Endothelial cell of umbilical vein (primary cell): ENCODE measurements around the gene FGD6. TPM values are rescaled to one million over a fixed set of nuclear protein-coding genes. Genes with fewer than 3 reads are reported as not detected.
"Not testable (repeated sequence)": the region's sequence is repeated elsewhere in the genome, so short reads cannot be mapped to it uniquely, and the experiment has no call there.

Source experiments
- BruUV-seq: library from RNA; stranded (reverse); fragments of 400-500 nt; replicated peaks from 2 replicates; lab custom pipeline; 2021; lab: Mats Ljungman, UMichigan
- CTCF ChIA-PET: fragments of 300-600, 350-600 bp; sonication (Branson Sonifier 250); formaldehyde crosslinking; loops from one replicate; lab custom pipeline; 2021; ENCODE audit warnings: antibody characterized with exemption, inconsistent platforms; lab: Charles Lee
- POLR2A ChIA-PET: fragments of 300-600, 350-600 bp; sonication (Branson Sonifier 250); formaldehyde crosslinking; loops from one replicate; lab custom pipeline; 2021; ENCODE audit warnings: antibody characterized with exemption, inconsistent platforms; lab: Charles Lee
- DNase-seq: peaks from one replicate; pipeline ENCODE4 v3.0.0-alpha.2; 2011; ENCODE audit warnings: low read depth, low spot score
- FAIRE-seq: peaks from 2 replicates; lab custom pipeline; 2011; peaks lifted over from hg19 to GRCh38; lab: Jason Lieb, UNC
- H2AFZ ChIP-seq: 2 replicates; pipeline ENCODE4 v1.6.0; 2012; ENCODE audit warnings: low read depth, low read length, control low read depth, inconsistent platforms
- H3K27ac ChIP-seq: 2 replicates; pipeline ENCODE4 v1.5.1; 2011; ENCODE audit warnings: low read depth, mild to moderate bottlenecking, control low read depth, low read length, moderate library complexity; ENCODE audit not compliant: insufficient read depth
- H3K27me3 ChIP-seq, 2 experiments: 2 replicates each; pipeline versions ENCODE4 v1.6.0 to v1.6.1; 2011; ENCODE audit warnings: low read length in 2 of 2, mixed read lengths in 1 of 2; ENCODE audit not compliant: control insufficient read depth in 2 of 2, insufficient read depth in 2 of 2
- H3K36me3 ChIP-seq, 2 experiments: 2 replicates in 1 of 2; 3 replicates in 1 of 2; pipeline ENCODE4 v1.5.1; 2011; ENCODE audit warnings: low read length in 2 of 2, mild to moderate bottlenecking in 1 of 2, moderate library complexity in 1 of 2; ENCODE audit not compliant: control insufficient read depth in 2 of 2, insufficient read depth in 2 of 2; ENCODE audit errors: extremely low read depth in 1 of 2
- H3K4me1 ChIP-seq: 3 replicates; pipeline ENCODE4 v1.5.1; 2011; ENCODE audit warnings: mild to moderate bottlenecking, low read length; ENCODE audit not compliant: control insufficient read depth, insufficient read depth; ENCODE audit errors: extremely low read depth
- H3K4me2 ChIP-seq: 2 replicates; pipeline ENCODE4 v1.6.1; 2011; ENCODE audit warnings: low read length, control low read depth, mixed read lengths; ENCODE audit not compliant: insufficient read depth
- H3K4me3 ChIP-seq, 3 experiments: fragments of 200-600 bp in 1 of 3; sonication (generic), shearing (Covaris generic) in 1 of 3; replicated peaks in 1 of 3; 2 replicates each; pipeline ENCODE4 v1.5.1; 2011 to 2016; ENCODE audit warnings: control low read depth in 3 of 3, low read length in 3 of 3, mild to moderate bottlenecking in 2 of 3, inconsistent platforms in 1 of 3, low read depth in 1 of 3, moderate library complexity in 1 of 3; ENCODE audit not compliant: insufficient read depth in 1 of 3
- H3K79me2 ChIP-seq: 2 replicates; pipeline ENCODE4 v1.6.0; 2012; ENCODE audit warnings: low read length, inconsistent platforms; ENCODE audit not compliant: control insufficient read depth, insufficient read depth
- H3K9ac ChIP-seq: replicated peaks from 2 replicates; pipeline ENCODE3; 2011; ENCODE audit warnings: low read length, control low read depth; ENCODE audit not compliant: insufficient read depth; ENCODE audit errors: extremely low read depth
- H3K9me1 ChIP-seq: replicated peaks from 3 replicates; pipeline ENCODE4 v1.6.0; 2011; ENCODE audit warnings: mild to moderate bottlenecking, low read length; ENCODE audit not compliant: control insufficient read depth, insufficient read depth; ENCODE audit errors: extremely low read depth
- H3K9me3 ChIP-seq: replicated peaks from 2 replicates; pipeline ENCODE4 v1.5.1; 2012; ENCODE audit warnings: low read length, inconsistent platforms; ENCODE audit not compliant: control insufficient read depth, insufficient read depth
- H4K20me1 ChIP-seq: replicated peaks from 2 replicates; pipeline ENCODE3; 2011; ENCODE audit warnings: mild to moderate bottlenecking, low read length; ENCODE audit not compliant: control insufficient read depth, insufficient read depth; ENCODE audit errors: extremely low read depth
- EZH2 ChIP-seq: IDR thresholded peaks from 2 replicates; pipeline ENCODE4 v1.6.1; 2012; ENCODE audit warnings: borderline replicate concordance, low read depth, mild to moderate bottlenecking, moderate library complexity, low read length, inconsistent platforms; ENCODE audit not compliant: severe bottlenecking
- FOS ChIP-seq: IDR thresholded peaks from 2 replicates; pipeline ENCODE4 v1.6.1; 2011; ENCODE audit warnings: mild to moderate bottlenecking, low read length, moderate library complexity, borderline replicate concordance; ENCODE audit not compliant: insufficient read depth
- GATA2 ChIP-seq: IDR thresholded peaks from 2 replicates; pipeline ENCODE4 v1.7.0; 2011; ENCODE audit warnings: low read depth, mild to moderate bottlenecking, moderate library complexity, mixed read lengths, low read length; ENCODE audit not compliant: insufficient read length, insufficient read depth
- JUN ChIP-seq: IDR thresholded peaks from 2 replicates; pipeline ENCODE4 v1.6.1; 2011; ENCODE audit warnings: borderline replicate concordance, low read depth; ENCODE audit not compliant: insufficient read length, insufficient read depth
- MAX ChIP-seq: IDR thresholded peaks from 2 replicates; pipeline ENCODE4 v1.6.1; 2011; ENCODE audit not compliant: insufficient read depth, insufficient read length
- MYC ChIP-seq: IDR thresholded peaks from one replicate; pipeline ENCODE4 v1.6.1; 2011; ENCODE audit warnings: mild to moderate bottlenecking, low read depth, low read length
- POLR2A ChIP-seq: IDR thresholded peaks from 2 replicates; pipeline ENCODE4 v1.6.1; 2012; ENCODE audit warnings: low read depth, mild to moderate bottlenecking, control low read depth, low read length
- POLR2AphosphoS5 ChIP-seq: IDR thresholded peaks from 2 replicates; pipeline ENCODE4 v1.6.1; 2012; ENCODE audit warnings: low read depth, mild to moderate bottlenecking, control low read depth, low read length, moderate library complexity; ENCODE audit not compliant: insufficient read depth
- dilution Hi-C: fragments of 300-500 bp; cut with MboI; formaldehyde crosslinking; loops from one replicate; pipeline ENCODE4 v1.15.0; 2019; ENCODE audit warnings: low sequenced_read_pairs; ENCODE audit not compliant: extremely low pct_ligation_motif_present
- intact Hi-C: fragments of 100-400 bp; cut with micrococcal nuclease; formaldehyde crosslinking; loops from one replicate; pipeline ENCODE4 v1.10.0; 2022
- polyA plus RNA-seq, 4 experiments: library from polyadenylated mRNA; depleted of rRNA in 3 of 4; stranded (reverse) in 3 of 4; unstranded in 1 of 4; fragments of >200 nt; gene quantifications; 2 replicates each; pipeline versions ENCODE4 v1.2.1 to v1.2.3, GENCODE V29; 2011 to 2012; ENCODE audit warnings: missing spikeins in 1 of 4
- total RNA-seq: library from RNA; stranded (reverse); gene quantifications from 2 replicates; pipeline ENCODE4 v1.2.3, GENCODE V29; 2021
- TF ChIP-seq, protein P1 (sequence below), 2 donors: IDR thresholded peaks; 1 replicate in 1 of 2; 2 replicates in 1 of 2; pipeline ENCODE4 v1.5.1; 2011; ENCODE audit warnings: low read length in 2 of 2, mild to moderate bottlenecking in 2 of 2, moderate library complexity in 2 of 2, control low read depth in 1 of 2, inconsistent platforms in 1 of 2, low read depth in 1 of 2; ENCODE audit not compliant: insufficient read depth in 1 of 2; ENCODE audit errors: extremely low read depth in 1 of 2

The FGD6 gene
- total and polyA plus RNA-seq, 2 donors (not counting 3 experiments of a cell fraction or from before 2014, with no cell fraction given) = 5.9 to 14.0 TPM

- Histone ChIP-seq H3K4me1 (no peaks in the 10 kb centered on the region), H3K36me3 (peaks cover 4 to 9% of the 10 kb centered on the region in 2 experiments), H2AFZ (no peak overlapping the region), H3K79me2 (no peaks in the 10 kb centered on the region), H3K9ac (no peak overlapping the region), H3K27ac (no peak overlapping the region), H3K4me3 (no peak overlapping the region), H3K27me3 (no peaks in the 10 kb centered on the region), H4K20me1 (no peaks in the 10 kb centered on the region), H3K9me3 (no peaks in the 10 kb centered on the region), H3K4me2 (no peak overlapping the region), H3K9me1 (no peaks in the 10 kb centered on the region)
- TF ChIP-seq POLR2A (no peak), MAX (no peak), GATA2 (no peak), MYC (no peak), FOS (no peak), JUN (no peak), POLR2AphosphoS5 (no peak), EZH2 (no peak)
- TF ChIP-seq, protein P1, sequence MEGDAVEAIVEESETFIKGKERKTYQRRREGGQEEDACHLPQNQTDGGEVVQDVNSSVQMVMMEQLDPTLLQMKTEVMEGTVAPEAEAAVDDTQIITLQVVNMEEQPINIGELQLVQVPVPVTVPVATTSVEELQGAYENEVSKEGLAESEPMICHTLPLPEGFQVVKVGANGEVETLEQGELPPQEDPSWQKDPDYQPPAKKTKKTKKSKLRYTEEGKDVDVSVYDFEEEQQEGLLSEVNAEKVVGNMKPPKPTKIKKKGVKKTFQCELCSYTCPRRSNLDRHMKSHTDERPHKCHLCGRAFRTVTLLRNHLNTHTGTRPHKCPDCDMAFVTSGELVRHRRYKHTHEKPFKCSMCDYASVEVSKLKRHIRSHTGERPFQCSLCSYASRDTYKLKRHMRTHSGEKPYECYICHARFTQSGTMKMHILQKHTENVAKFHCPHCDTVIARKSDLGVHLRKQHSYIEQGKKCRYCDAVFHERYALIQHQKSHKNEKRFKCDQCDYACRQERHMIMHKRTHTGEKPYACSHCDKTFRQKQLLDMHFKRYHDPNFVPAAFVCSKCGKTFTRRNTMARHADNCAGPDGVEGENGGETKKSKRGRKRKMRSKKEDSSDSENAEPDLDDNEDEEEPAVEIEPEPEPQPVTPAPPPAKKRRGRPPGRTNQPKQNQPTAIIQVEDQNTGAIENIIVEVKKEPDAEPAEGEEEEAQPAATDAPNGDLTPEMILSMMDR (IDR thresholded peaks at IDR 0.05; ENCODE audit: extremely low read depth in 1 of 2, insufficient read depth in 1 of 2, low read depth in 1 of 2, low read length in 2 of 2) = no peak
- dilution Hi-C loops = no loop called here
- ChIA-PET POLR2A (no interaction called here), CTCF (no interaction called here)
- no peak for DNase-seq
- BruUV-seq = no TSS peak
- FAIRE-seq = no peak
- intact Hi-C loops = no loop called here
Observed at GRCh38 chr12:95096378-95096777, 120.9 kb downstream of the FGD6 start.

DNA sequence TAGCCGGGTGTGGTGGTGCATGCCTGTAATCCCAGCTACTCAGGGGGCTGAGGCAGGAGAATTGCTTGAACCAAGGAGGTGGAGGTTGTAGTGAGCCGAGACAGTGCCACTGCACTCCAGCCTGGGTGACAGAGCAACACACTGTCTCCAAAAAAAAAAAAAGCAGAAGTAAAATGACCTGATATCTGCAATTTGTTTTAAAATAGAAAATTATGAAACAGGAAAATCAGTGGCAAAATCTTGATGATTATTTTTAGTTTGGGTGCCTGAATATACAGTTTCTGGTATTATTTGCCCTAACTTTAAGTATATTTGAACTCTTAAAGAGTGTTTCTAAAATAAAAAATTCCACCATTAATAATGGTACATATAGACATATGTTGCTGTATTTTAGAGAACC, 121.4 kb downstream of the FGD6 start:
- H3K9me1 ChIP-seq, CTCF ChIA-PET, H3K4me1 ChIP-seq, dilution Hi-C loops, FAIRE-seq, BruUV-seq, H3K9me3 ChIP-seq, H3K27ac ChIP-seq, intact Hi-C loops, H4K20me1 ChIP-seq, H3K79me2 ChIP-seq, POLR2A ChIA-PET, H3K4me3 ChIP-seq, H3K9ac ChIP-seq, DNase-seq, H3K36me3 ChIP-seq, H3K27me3 ChIP-seq, H2AFZ ChIP-seq, H3K4me2 ChIP-seq: not testable (repeated sequence)
